Neural progenitor cell (in vitro differentiated cells): ENCODE measurements around the gene VSTM5.
A peak's percentile ranks its signal among the peaks of the same experiment; 100 is the strongest.

ENCODE experiments used
- CTCF ChIP-seq: fragments of 200-600 bp; sonication (generic); IDR thresholded peaks from 2 replicates; pipeline ENCODE4 v1.5.1; 2017; ENCODE audit warnings: antibody characterized with exemption, mild to moderate bottlenecking
- EZH2 ChIP-seq: fragments of 200-600 bp; sonication (generic); IDR thresholded peaks from 2 replicates; pipeline ENCODE4 v1.6.1; 2017; ENCODE audit warnings: antibody characterized with exemption, mild to moderate bottlenecking, moderate library complexity
- EZH2phosphoT487 ChIP-seq: fragments of 200-600 bp; sonication (generic); IDR thresholded peaks from 2 replicates; pipeline ENCODE4 v1.6.1; 2017; ENCODE audit warnings: antibody characterized with exemption

- TF ChIP-seq CTCF (peak; percentile 46), EZH2phosphoT487 (no peak), EZH2 (peak; percentile 45)
Measured at GRCh38 chr11:93784145-93784934, 66.1 kb downstream of the VSTM5 start, which contains the start of gene MED17.
